GM20000 (cell line): ENCODE results near the gene APOBR.
"Not testable (repeated sequence)": the region's sequence is repeated elsewhere in the genome, so short reads cannot be mapped to it uniquely, and the experiment has no call there.

ENCODE experiments used
- DNase-seq: peaks from one replicate; pipeline ENCODE4 v3.0.0; 2012; ENCODE audit warnings: low spot score
- CTCF ChIP-seq: IDR thresholded peaks from 2 replicates; pipeline ENCODE4 v1.5.1; 2012; ENCODE audit warnings: mild to moderate bottlenecking, control low read depth; ENCODE audit errors: extremely low read depth, missing control alignments

The APOBR gene

DNA sequence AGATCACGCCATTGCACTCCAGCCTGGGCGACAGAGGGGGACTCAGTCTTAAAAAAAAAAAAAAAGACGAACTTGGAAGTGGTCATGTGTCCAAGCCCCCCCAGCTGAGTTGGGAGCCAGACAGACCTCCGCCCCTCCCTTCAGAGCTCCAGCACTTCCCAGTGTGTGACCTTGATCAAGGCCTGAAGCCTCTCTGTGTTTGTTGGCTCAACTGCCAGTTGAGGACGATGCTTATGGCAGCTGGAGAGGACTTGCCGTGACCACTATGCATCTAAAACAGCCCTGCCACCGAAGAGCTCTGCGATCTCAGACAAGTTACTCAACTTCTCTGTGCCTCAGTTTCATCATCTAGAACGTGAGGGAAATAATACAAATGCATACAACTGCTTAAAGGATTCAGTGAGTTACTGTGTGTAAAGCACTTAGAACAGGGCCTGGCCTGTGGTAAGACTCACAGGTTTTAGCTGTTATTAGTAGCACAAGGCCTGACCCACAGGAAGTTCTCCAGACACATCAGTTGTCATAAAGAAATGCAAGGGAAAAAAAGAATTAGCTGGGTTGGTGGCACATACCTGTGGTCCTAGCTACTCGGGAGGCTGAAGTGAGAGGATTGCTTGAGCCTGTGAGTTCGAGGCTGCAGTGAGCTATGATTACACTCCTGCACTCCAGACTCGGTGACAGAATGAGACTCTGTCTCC lies 19.2 kb downstream of the APOBR start:
- no peak for TF ChIP-seq CTCF
- DNase-seq: no peak

DNA sequence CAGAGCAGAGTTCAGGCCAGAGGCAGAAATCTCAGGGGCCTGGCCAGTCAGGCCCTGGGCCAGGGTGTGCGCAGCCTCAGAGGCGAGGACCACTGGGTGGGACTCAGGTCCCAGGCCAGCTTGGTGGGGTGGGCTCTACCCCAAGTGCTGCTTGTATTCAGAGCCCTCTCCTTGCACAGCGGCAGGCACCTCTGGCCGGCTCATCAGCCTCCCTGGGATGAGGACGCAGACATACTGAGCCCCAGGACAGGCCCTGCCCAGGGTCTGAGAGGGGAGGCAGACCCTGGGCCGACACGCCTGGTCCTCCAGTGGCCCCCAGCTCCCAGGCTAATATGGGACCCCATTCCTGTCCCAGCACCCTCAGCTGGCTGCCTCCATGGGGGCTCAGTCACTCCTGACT lies 19.8 kb downstream of the APOBR start:
- no peak for DNase-seq
- no peak for TF ChIP-seq CTCF

DNA sequence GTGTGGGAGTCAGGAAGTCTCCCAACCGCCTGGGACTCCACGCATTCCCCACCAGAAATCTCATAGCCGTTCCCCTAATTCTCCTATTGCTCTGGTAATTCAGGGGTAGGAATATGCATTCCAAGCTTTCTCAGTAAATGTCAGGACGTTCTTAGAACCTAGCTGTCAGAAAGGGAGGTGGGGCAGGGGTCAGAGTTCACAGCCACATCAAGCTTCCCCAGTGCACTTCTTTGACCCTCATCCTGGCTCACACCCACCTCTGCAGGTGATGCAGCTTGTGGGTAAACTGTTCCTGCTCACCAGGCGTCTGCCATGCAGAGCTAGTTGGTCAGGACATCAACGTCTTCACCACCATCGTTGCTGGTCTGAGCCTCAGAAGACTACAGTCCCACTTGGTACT lies 26.2 kb downstream of the APOBR start:
- no peak for DNase-seq
- TF ChIP-seq CTCF: no peak

DNA sequence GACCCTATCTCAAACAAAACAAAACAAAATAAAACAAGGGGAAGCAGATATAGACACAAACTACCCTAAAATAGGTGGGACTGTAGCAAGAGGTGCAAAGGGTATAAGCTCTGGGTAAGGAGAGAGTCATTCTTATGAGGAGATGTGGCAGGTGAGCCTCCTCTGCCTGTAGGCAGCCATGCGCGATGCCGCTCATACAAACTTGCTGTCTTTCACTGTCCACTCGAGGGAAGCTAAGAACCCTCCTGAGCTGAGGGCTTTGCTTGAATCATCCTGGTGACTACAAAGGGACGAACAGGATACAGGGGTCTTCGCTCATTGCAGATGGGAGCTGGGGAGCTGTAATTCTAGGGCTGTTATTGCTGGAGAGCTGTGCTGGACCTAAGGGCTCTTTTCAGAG lies 27.0 kb downstream of the APOBR start:
- no peak for TF ChIP-seq CTCF
- DNase-seq: no peak

DNA sequence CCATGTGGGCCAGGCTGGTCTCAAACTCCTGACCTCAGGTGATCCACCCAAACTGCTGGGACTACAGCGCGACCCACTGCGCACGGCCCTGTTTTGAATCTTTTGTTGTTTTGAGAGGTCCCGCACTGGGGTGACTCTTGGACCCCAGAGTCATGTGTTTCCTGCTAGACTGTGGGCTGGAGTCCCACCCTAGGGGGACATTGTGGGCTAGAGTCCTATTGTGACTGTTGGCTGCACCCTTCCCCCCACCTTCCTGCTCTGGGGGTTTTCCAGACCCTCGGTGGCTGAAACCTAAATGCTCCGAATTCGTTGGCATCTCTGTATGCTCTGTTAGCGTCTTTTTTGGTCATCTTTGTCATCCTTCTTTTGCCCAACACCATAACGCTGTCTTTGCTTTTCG lies 28.3 kb downstream of the APOBR start:
- no peak for DNase-seq
- no peak for TF ChIP-seq CTCF

GRCh38 chr16:28524681-28525171 lies 30.3 kb downstream of the APOBR start:
- no peak for TF ChIP-seq CTCF
- DNase-seq: no peak

DNA sequence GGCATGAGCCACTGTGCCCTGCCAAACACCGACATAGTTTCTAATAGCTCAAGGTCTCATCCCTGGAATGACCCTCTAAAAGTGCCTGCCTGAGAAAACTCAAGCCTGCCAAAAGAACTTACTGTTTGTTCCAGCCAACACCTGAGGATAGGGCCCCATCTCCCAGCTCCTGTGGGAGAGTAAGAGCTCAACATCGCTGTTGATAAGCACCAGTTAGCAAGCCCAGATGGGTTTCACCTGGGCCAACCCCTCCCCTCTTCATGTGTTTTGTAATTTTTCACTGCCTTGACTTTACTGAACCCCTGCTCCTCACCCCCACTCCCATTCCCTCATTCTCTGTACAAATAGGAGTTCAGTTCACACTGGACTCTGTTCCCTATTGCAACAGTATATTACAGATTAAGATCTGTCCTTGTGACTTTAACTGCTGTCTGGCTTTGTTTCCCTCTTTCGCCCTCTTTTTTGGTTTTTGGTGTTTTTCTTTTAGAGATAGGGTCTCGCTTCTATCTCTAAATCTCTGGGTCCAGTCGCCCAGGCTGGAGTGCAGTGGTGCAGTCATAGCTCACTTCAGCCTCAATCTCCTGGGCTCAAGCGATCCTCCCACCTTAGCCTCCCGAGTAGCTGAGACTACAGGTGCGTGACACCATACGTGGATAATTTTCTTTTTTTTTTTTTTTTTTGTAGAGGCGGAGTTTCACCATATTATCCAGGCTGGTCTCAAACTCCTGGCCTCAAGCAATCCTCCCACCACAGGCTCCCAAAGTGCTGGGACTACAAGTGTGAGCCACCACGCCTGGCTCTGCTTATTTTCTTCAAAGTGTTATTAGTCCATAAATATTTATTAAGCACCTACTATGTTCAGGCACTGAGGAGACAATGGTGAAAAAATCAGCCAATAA lies 32.0 kb downstream of the APOBR start:
- no peak for DNase-seq
- TF ChIP-seq CTCF: no peak

- not testable (repeated sequence) for DNase-seq
Measured at GRCh38 chr16:28527100-28527785, 32.8 kb downstream of the APOBR start.
